GM12878 (cell line): ENCODE results near the gene RAC2. TPM values are rescaled to one million over a fixed set of nuclear protein-coding genes. Genes with fewer than 3 reads are reported as not detected.

Source experiments
- ASH2L ChIP-seq: fragments of 300-600, 200-600 bp; sonication (generic); IDR thresholded peaks from 2 replicates; pipeline ENCODE4 v1.6.1; 2017; ENCODE audit warnings: low read depth, mild to moderate bottlenecking, borderline replicate concordance
- BACH1 ChIP-seq: fragments of 450-650 bp; IDR thresholded peaks from 2 replicates; pipeline ENCODE4 v1.6.1; 2017; ENCODE audit warnings: mild to moderate bottlenecking, borderline replicate concordance
- CHD2 ChIP-seq: IDR thresholded peaks from 2 replicates; pipeline ENCODE4 v1.6.1; 2011; ENCODE audit warnings: low read depth, low read length, improper control_type of control experiment, borderline replicate concordance
- DPF2 ChIP-seq: fragments of 450-650 bp; IDR thresholded peaks from 2 replicates; pipeline ENCODE4 v1.6.1; 2017; ENCODE audit warnings: mild to moderate bottlenecking
- FOXK2 ChIP-seq: fragments of 450-650 bp; IDR thresholded peaks from 2 replicates; pipeline ENCODE4 v1.6.1; 2017; ENCODE audit warnings: mild to moderate bottlenecking, moderate library complexity
- PBX3 ChIP-seq: IDR thresholded peaks from 2 replicates; pipeline ENCODE4 v1.6.1; 2011; ENCODE audit warnings: mild to moderate bottlenecking, low read depth, low read length, moderate library complexity; ENCODE audit not compliant: insufficient replicate concordance
- RAD51 ChIP-seq: fragments of 450-650 bp; IDR thresholded peaks from 2 replicates; pipeline ENCODE4 v1.6.1; 2016; ENCODE audit warnings: moderate library complexity, mild to moderate bottlenecking, inconsistent platforms
- RBBP5 ChIP-seq: fragments of 200-600 bp; sonication (generic); conservative IDR thresholded peaks from 2 replicates; pipeline ENCODE4 v1.6.1; 2016
- RUNX3 ChIP-seq: IDR thresholded peaks from 2 replicates; pipeline ENCODE4 v1.6.1; 2012; ENCODE audit warnings: low read length, inconsistent platforms
- SP1 ChIP-seq: IDR thresholded peaks from one replicate; pipeline ENCODE4 v1.6.1; 2011; ENCODE audit warnings: low read depth, low read length
- SUPT20H ChIP-seq: IDR thresholded peaks from 2 replicates; pipeline ENCODE4 v1.6.1; 2011; ENCODE audit warnings: low read depth, mild to moderate bottlenecking, low read length, moderate library complexity, borderline replicate concordance; ENCODE audit not compliant: control insufficient read depth
- TCF7 ChIP-seq: IDR thresholded peaks from 2 replicates; pipeline ENCODE4 v1.6.1; 2014; ENCODE audit warnings: antibody characterized with exemption, borderline replicate concordance
- ZBTB11 ChIP-seq: fragments of 450-650 bp; formaldehyde crosslinking; IDR thresholded peaks from 2 replicates; pipeline ENCODE4 v1.5.0; 2022; ENCODE audit warnings: mild to moderate bottlenecking, missing genetic modification characterization
- ZBTB4 ChIP-seq: fragments of 450-650 bp; formaldehyde crosslinking; IDR thresholded peaks from 2 replicates; pipeline ENCODE4 v1.4.0; 2022; ENCODE audit warnings: mild to moderate bottlenecking, moderate library complexity
- ZNF384 ChIP-seq: IDR thresholded peaks from 2 replicates; pipeline ENCODE4 v1.6.1; 2012; ENCODE audit warnings: low read depth, mild to moderate bottlenecking, low read length, improper control_type of control experiment, borderline replicate concordance
- ZNF622 ChIP-seq: fragments of 450-650 bp; IDR thresholded peaks from 2 replicates; pipeline ENCODE4 v1.6.1; 2017; ENCODE audit warnings: mild to moderate bottlenecking, inconsistent platforms
- polyA plus RNA-seq, 11 experiments: library from polyadenylated mRNA; depleted of rRNA in 4 of 11; unstranded in 6 of 11; stranded (reverse) in 5 of 11; fragments of >200 nt; fragmentation: Nextera tagmentation in 4 of 11; fragmentation: Illumina TruSeq in 1 of 11; extraction: Ambion mirVana in 4 of 11; extraction: Trizol in 1 of 11; gene quantifications; 1 replicate in 1 of 11; 2 replicates in 10 of 11; pipeline versions ENCODE4 v1.2.1 to v1.2.3, GENCODE V29; 2011 to 2016; ENCODE audit warnings: inconsistent platforms in 2 of 11, missing spikeins in 2 of 11, low read depth in 1 of 11
- total RNA-seq, 4 experiments: library from RNA; depleted of rRNA in 3 of 4; stranded (reverse); fragments of >200 nt in 3 of 4; fragmentation: Illumina TruSeq in 1 of 4; extraction: Trizol in 1 of 4; gene quantifications; 2 replicates each; pipeline versions ENCODE4 v1.2.1 to v1.2.3, GENCODE V29; 2013 to 2021
- TF ChIP-seq, protein P1 (sequence below): fragments of 450-650 bp; IDR thresholded peaks from 2 replicates; pipeline ENCODE4 v1.6.1; 2016; ENCODE audit warnings: mild to moderate bottlenecking
- TF ChIP-seq, protein P2 (sequence below): fragments of 450-650 bp; IDR thresholded peaks from 2 replicates; pipeline ENCODE4 v1.6.1; 2014; ENCODE audit warnings: mild to moderate bottlenecking

Gene RAC2
- total and polyA plus RNA-seq, 10 of the 15 experiments (the other 5 are each of a cell fraction or from before 2014, with no cell fraction given) = 102 to 386 (median 304) TPM

- TF ChIP-seq, protein P1, sequence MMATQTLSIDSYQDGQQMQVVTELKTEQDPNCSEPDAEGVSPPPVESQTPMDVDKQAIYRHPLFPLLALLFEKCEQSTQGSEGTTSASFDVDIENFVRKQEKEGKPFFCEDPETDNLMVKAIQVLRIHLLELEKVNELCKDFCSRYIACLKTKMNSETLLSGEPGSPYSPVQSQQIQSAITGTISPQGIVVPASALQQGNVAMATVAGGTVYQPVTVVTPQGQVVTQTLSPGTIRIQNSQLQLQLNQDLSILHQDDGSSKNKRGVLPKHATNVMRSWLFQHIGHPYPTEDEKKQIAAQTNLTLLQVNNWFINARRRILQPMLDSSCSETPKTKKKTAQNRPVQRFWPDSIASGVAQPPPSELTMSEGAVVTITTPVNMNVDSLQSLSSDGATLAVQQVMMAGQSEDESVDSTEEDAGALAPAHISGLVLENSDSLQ = peak; percentile 99
- peak; percentile 98 for TF ChIP-seq PBX3
- no peak for TF ChIP-seq BACH1
- TF ChIP-seq SP1 = peak; percentile 95
- no peak for TF ChIP-seq RAD51
- no peak for TF ChIP-seq RBBP5
- peak; percentile 83 for TF ChIP-seq DPF2
- TF ChIP-seq FOXK2 = no peak
- no peak for TF ChIP-seq ZBTB4
- TF ChIP-seq RUNX3 = no peak
- no peak for TF ChIP-seq ZBTB11 (CRISPR knock-in tag)
- peak; percentile 83 for TF ChIP-seq CHD2
- no peak for TF ChIP-seq ZNF622
- no peak for TF ChIP-seq TCF7
- TF ChIP-seq, protein P2, sequence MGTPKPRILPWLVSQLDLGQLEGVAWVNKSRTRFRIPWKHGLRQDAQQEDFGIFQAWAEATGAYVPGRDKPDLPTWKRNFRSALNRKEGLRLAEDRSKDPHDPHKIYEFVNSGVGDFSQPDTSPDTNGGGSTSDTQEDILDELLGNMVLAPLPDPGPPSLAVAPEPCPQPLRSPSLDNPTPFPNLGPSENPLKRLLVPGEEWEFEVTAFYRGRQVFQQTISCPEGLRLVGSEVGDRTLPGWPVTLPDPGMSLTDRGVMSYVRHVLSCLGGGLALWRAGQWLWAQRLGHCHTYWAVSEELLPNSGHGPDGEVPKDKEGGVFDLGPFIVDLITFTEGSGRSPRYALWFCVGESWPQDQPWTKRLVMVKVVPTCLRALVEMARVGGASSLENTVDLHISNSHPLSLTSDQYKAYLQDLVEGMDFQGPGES = peak; percentile 73; the same call in 1 of the 2 replicates
- TF ChIP-seq ASH2L = no peak
- TF ChIP-seq ZNF384 = no peak
- TF ChIP-seq SUPT20H = no peak
Measured at GRCh38 chr22:37186228-37186996, 57.7 kb downstream of the RAC2 start (continued).
